ENCODE results near the gene LSAMP. TPM values are rescaled to one million over a fixed set of nuclear protein-coding genes. Genes with fewer than 3 reads are reported as not detected.

Gene LSAMP
- total and polyA plus RNA-seq, 3 donors from 2014 or later = 3.1 to 10.3 (median 9.1) TPM

DNA sequence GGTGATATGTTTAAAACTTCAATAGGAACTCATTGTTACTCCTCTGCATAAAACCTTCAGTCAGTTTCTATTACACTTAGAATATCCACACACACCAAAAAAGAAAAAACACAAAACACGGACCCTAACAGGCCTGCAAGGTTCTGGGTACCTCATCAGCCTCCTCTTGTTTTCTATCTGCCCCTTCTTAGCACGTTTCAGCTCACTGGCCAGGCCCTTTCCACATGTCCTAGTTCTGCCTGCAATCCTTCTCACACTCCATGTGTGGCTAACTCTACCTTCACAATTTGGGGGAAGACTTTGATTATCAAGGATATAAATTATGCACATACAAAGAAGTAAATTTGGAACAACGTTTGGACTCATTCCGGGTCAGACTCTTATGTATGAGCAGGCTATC lies 376.3 kb downstream of the LSAMP start:
- no peaks in the 10 kb centered on the region for H3K36me3 ChIP-seq (ENCODE audit: low read depth, missing control alignments)
- WGBS, 2 donors = 65 to 81% methylated on average over 4 of the region's 4 CpGs
- no peaks in the 10 kb centered on the region for H3K4me1 ChIP-seq

DNA sequence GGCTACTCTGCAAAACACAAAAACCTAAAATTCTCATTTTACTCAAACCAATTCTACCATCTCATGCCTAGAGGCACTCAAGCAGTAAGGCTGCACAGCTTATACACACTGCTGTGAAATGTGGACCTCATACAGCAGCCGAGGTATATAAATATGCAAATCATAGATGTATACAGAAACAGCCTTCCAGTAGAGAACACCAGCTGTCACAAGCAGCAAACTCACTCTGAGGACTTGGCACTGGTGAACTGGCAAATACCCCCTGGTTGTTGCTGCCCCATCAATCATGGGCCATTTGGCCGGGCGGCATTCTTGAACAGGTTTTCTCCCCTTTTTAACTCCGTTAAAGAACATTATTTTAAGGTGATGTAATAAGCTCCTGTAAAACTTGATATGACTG lies 378.0 kb downstream of the LSAMP start:
- DNase-seq = no peak
- Histone ChIP-seq H3K36me3 (ENCODE audit: low read depth, missing control alignments) (no peaks in the 10 kb centered on the region), H3K9me3 (no peaks in the 10 kb centered on the region), H3K27me3 (no peaks in the 10 kb centered on the region), H3K27ac (no peak overlapping the region), H3K4me1 (no peaks in the 10 kb centered on the region), H3K4me3 (no peak overlapping the region)
- 90% methylated on average over 4 of the region's 4 CpGs for WGBS, 2 donors
- intact Hi-C loops (cut with DNase I; ENCODE audit: low total_unique reads) = no loop called here
- no peak for TF ChIP-seq POLR2A (IDR thresholded peaks at IDR 0.05)
- TF ChIP-seq, protein P1, sequence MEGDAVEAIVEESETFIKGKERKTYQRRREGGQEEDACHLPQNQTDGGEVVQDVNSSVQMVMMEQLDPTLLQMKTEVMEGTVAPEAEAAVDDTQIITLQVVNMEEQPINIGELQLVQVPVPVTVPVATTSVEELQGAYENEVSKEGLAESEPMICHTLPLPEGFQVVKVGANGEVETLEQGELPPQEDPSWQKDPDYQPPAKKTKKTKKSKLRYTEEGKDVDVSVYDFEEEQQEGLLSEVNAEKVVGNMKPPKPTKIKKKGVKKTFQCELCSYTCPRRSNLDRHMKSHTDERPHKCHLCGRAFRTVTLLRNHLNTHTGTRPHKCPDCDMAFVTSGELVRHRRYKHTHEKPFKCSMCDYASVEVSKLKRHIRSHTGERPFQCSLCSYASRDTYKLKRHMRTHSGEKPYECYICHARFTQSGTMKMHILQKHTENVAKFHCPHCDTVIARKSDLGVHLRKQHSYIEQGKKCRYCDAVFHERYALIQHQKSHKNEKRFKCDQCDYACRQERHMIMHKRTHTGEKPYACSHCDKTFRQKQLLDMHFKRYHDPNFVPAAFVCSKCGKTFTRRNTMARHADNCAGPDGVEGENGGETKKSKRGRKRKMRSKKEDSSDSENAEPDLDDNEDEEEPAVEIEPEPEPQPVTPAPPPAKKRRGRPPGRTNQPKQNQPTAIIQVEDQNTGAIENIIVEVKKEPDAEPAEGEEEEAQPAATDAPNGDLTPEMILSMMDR (IDR thresholded peaks at IDR 0.05) = no peak

More for the DNA sequence above, 376.3 kb downstream of the LSAMP start:
- intact Hi-C loops (cut with DNase I; ENCODE audit: low total_unique reads) = no loop called here
- DNase-seq = no peak
- H3K4me3 ChIP-seq = no peak overlapping the region
- H3K9me3 ChIP-seq = no peaks in the 10 kb centered on the region
- no peaks in the 10 kb centered on the region for H3K27me3 ChIP-seq
- TF ChIP-seq, protein P1 (IDR thresholded peaks at IDR 0.05) = no peak
- no peak for TF ChIP-seq POLR2A (IDR thresholded peaks at IDR 0.05)
- no peak overlapping the region for H3K27ac ChIP-seq

DNA sequence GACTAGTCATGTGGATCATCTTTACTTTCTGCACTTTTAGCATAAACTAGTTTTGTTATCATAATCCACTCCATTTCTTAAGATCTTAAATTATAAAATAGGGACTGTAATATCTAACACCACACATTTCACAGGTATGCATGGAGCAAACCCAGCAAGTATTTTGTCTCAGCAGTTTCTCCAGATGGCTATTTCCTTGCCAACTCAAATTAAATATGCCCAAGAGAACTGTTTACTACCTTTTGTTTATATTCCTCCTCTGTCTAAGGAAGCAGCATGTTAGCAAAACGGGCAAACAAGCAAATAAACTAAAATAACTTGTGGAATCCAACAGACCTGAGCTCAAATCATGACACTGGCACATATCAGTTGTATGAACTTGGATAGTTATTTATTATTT lies 379.8 kb downstream of the LSAMP start:
- no peak overlapping the region for H3K27ac ChIP-seq
- DNase-seq = no peak
- intact Hi-C loops (cut with DNase I; ENCODE audit: low total_unique reads) = no loop called here
- H3K9me3 ChIP-seq = no peaks in the 10 kb centered on the region
- H3K36me3 ChIP-seq (ENCODE audit: low read depth, missing control alignments) = no peaks in the 10 kb centered on the region
- no peak for TF ChIP-seq POLR2A (IDR thresholded peaks at IDR 0.05)
- TF ChIP-seq, protein P1 (IDR thresholded peaks at IDR 0.05) = no peak
- H3K4me3 ChIP-seq = no peak overlapping the region
- 51 to 52% methylated on average over 1 of the region's 1 CpG for WGBS, 2 donors
- no peaks in the 10 kb centered on the region for H3K27me3 ChIP-seq
- H3K4me1 ChIP-seq = no peaks in the 10 kb centered on the region

DNA sequence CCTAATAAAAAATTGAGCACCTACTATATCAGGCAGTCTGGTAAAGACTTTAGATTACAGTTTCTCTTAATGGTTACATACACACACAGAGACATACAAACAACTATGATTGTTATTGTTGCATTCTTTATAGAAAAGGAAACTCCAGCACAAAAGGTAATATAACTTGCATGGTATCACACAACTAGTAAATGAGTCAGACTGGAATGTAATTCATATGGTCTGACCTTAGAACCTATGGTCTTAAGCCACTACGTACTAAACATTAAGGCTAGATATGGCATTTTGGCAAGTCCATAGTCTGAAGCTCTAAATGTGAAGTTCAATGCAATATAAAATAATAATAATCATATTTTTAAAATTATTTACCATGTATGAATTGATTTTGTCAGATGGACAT lies 380.6 kb downstream of the LSAMP start:
- WGBS, 2 donors = 90 to 93% methylated on average over 1 of the region's 1 CpG
- Histone ChIP-seq H3K36me3 (ENCODE audit: low read depth, missing control alignments) (no peaks in the 10 kb centered on the region), H3K4me3 (no peak overlapping the region), H3K27ac (no peak overlapping the region), H3K27me3 (no peaks in the 10 kb centered on the region), H3K4me1 (no peaks in the 10 kb centered on the region), H3K9me3 (no peaks in the 10 kb centered on the region)
- no peak for TF ChIP-seq POLR2A (IDR thresholded peaks at IDR 0.05)
- TF ChIP-seq, protein P1 (IDR thresholded peaks at IDR 0.05) = no peak
- intact Hi-C loops (cut with DNase I; ENCODE audit: low total_unique reads) = no loop called here
- DNase-seq = no peak

DNA sequence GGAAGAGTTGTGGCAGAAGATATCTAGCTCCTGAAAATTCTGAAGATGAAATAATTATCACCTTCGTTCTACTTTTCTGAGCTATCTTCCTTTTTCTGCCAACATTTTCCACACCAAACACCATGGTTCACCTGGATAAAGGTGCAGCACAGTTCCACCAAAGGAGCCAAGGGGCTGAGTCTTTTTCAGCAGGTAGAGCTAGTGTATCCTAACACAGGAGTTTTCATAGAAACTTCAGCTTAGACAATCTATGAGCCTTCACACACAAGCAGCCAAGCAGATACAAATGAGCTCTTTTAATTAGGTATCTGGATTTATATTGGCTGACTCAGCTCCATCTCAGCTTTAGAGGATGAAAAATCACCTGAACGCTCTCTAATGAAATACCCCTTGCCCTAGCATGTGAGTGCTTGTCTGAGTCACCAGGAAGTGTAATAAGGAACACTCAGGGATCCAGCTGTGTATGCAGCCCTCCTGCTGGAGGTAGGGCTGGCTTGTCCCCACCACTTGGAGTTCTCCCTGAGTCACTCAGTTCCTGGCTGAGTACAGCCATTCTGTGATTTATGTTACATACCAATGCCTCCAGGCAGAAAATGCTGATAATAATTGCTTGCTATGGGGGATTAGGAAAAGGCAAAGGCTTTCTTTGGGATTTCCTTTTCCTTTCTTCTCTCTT lies 385.7 kb downstream of the LSAMP start:
- intact Hi-C loops (cut with DNase I; ENCODE audit: low total_unique reads) = no loop called here
- H3K4me1 ChIP-seq = no peaks in the 10 kb centered on the region
- DNase-seq = no peak
- WGBS, 2 donors = 72% methylated on average over 2 of the region's 2 CpGs
- no peaks in the 10 kb centered on the region for H3K9me3 ChIP-seq
- no peaks in the 10 kb centered on the region for H3K36me3 ChIP-seq (ENCODE audit: low read depth, missing control alignments)
- H3K4me3 ChIP-seq = no peak overlapping the region
- no peak overlapping the region for H3K27ac ChIP-seq
- TF ChIP-seq, protein P1 (IDR thresholded peaks at IDR 0.05) = no peak
- TF ChIP-seq POLR2A (IDR thresholded peaks at IDR 0.05) = no peak
- no peaks in the 10 kb centered on the region for H3K27me3 ChIP-seq
